Activated CD4-positive, CD25-positive, alpha-beta regulatory T cell treated with anti-CD3 and anti-CD28 coated beads, Interleukin-2, amount 50 U/mL, for 24 hours (primary cell): ENCODE data around the gene OSGIN1.

ENCODE experiments used
- ATAC-seq, 2 donors: fragments of 150-1000 bp; cut with Tn5 transposase; one replicate each; pipeline ENCODE4 v1.10.0; 2021; ENCODE audit warnings: mild to moderate bottlenecking in 1 of 2, moderate library complexity in 1 of 2

Gene OSGIN1

GRCh38 chr16:83973581-83974385 is 20.7 kb downstream of the OSGIN1 start:
- no peak for ATAC-seq

GRCh38 chr16:83974475-83974874 is 21.4 kb downstream of the OSGIN1 start:
- ATAC-seq = no peak

- ATAC-seq = no peak
These were observed 22.7 kb downstream of the OSGIN1 start for GRCh38 chr16:83975590-83976260.

- ATAC-seq = no peak
These were observed 24.2 kb downstream of the OSGIN1 start for GRCh38 chr16:83977056-83977815.

DNA sequence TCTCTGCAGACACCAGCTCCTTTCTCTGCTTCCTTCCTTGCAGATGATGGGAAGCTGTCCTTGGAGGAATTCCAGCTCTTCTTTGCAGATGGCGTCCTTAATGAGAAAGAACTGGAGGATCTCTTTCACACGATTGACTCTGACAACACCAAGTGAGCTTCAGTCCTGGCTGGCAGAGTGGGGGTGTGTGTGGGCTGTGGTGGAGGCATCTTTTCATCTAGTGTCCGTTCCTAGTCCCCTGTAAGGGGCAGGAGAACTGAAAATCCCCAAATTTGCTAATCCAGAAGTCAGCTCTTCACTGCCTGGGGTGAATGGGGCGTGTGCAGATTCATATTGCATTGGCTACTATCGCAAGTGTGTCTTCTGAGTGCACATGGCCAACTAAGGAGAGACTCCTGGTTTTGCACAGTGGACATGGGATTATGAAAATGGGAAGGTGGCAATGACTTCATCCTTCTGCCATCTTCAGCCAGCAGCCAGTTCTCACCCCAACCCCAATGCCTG is 25.4 kb downstream of the OSGIN1 start:
- ATAC-seq = no peak

GRCh38 chr16:83979441-83979840 is 26.4 kb downstream of the OSGIN1 start:
- ATAC-seq = no peak

- ATAC-seq = no peak
These were observed 27.8 kb downstream of the OSGIN1 start for GRCh38 chr16:83980794-83981193.

GRCh38 chr16:83981799-83982198 is 28.8 kb downstream of the OSGIN1 start:
- ATAC-seq = no peak

- ATAC-seq = no peak
These were observed 30.5 kb downstream of the OSGIN1 start for GRCh38 chr16:83983491-83983890.

DNA sequence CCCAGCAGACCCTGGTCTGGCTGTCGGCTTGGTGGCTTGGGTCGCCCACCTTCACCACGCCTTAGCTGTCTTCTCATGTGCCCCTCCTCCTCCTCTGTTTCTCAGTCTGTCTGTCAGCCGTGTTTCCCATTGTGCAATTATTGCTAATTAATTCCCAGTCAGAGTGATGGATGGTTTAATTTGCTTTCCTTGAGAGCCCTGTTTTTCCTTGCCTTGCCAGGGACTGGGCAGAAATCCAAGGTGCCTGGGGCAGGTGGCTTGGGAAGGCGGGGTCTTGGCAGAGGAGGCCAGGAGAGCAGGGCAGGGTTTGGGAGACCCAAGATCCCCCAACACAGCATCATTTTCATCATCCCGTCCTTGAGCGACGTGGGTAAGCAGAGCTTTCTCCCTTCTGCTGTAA is 36.3 kb downstream of the OSGIN1 start:
- ATAC-seq = no peak

GRCh38 chr16:83990492-83990891 is 37.5 kb downstream of the OSGIN1 start:
- ATAC-seq = no peak

DNA sequence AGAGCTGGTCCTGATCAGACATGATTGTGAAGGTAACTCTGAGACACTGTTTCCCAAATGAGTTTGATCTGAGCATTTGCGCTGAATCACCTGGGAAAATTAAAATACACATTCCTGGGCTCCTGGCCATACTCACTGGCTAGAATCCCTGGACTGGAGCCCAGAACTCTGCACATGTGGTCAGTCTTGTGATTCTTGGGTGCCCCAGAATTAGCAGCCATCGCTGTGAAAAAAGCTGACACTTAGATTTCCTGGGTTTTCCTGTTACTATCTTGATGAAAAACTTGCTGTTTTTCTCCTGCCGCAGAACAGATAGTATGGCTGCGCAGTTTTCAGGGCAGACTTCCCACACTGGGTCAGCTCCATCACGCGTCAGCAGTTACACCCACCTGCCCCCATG is 39.6 kb downstream of the OSGIN1 start:
- ATAC-seq = no peak

- ATAC-seq = no peak
These were observed 41.0 kb downstream of the OSGIN1 start for GRCh38 chr16:83994087-83994486.

DNA sequence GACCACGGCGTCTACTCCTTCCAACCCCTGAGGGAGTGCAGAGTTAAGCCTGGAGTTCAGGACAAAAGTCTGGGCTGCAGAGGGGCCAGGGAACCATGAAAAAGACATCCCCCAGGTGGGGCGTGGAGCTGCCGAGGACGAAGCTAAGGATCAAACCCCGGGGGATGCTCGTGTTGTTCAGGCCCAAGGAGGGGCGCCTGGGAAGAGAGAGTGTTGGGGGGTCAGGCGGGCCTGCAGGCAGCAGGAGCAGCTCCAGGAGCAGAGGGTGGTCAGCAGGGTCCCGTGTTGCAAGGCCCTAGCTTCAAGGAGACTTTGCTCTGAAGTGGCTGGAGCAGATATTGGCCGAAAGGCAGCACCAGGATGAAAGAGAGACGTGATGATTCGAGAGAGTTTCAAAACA is 41.7 kb downstream of the OSGIN1 start:
- no peak for ATAC-seq

- ATAC-seq = no peak
These were observed 42.7 kb downstream of the OSGIN1 start for GRCh38 chr16:83995754-83996153.

GRCh38 chr16:83996481-83997252 is 43.6 kb downstream of the OSGIN1 start:
- ATAC-seq = no peak

DNA sequence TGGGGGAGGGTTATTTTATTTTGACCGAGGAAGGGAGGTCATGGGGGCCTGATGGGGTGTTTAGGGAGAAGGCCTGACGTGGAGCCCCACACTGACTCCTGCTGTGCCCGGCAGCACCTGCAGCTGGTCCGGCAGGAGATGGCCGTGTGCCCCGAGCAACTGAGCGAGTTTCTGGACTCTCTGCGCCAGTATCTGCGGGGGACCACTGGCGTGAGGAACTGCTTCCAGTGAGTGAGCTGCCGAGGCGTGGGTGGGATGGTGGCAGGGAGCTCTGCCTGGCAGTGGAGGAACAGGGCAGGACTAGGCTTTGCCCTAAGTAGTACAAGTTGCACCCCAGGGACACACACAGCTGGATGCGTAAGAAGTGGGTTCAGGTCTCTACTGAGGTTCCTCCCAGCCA is 45.1 kb downstream of the OSGIN1 start:
- ATAC-seq = no peak

- no peak for ATAC-seq
These were observed 48.1 kb downstream of the OSGIN1 start for GRCh38 chr16:84000989-84001642.

GRCh38 chr16:84001726-84002125 is 48.7 kb downstream of the OSGIN1 start:
- no peak for ATAC-seq

DNA sequence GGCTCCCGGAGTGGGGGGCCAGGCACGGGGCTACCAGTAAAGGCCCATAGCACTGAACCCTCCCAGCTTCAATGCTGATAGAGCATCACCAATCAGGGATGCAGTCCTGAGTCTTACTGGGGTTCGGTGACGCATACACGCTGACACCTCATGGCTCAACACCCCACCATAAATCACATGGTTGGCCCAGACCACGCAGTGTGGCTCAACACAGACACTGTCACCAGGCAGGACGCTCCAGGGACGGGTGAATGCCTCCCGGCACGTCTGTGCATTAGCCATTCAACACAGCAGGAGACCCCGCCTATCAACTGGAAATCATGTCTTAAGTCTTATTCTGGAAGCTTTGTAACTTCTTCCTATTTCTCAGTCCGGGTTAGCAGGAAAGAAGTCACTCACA is 50.0 kb downstream of the OSGIN1 start:
- ATAC-seq = no peak

GRCh38 chr16:84004442-84004841 is 51.4 kb downstream of the OSGIN1 start:
- no peak for ATAC-seq

GRCh38 chr16:84005391-84005790 is 52.4 kb downstream of the OSGIN1 start:
- ATAC-seq = no peak
